Stimulated activated CD4-positive, alpha-beta T cell treated with anti-CD3 and anti-CD28 coated beads, Interleukin-2, amount 100 ng/mL, for 24 hours (primary cell): ENCODE measurements around the gene GABBR1.

ENCODE experiments used
- DNase-seq, 2 donors: peaks; one replicate each; pipeline ENCODE4 v3.0.0-alpha.2; 2020

GABBR1 gene

GRCh38 chr6:29524444-29525310, 108.3 kb downstream of the GABBR1 start:
- DNase-seq: no peak

- DNase-seq: no peak
These were observed 108.9 kb downstream of the GABBR1 start for GRCh38 chr6:29524044-29524443.

GRCh38 chr6:29522227-29522626, 110.8 kb downstream of the GABBR1 start:
- DNase-seq: peak in 1 of 2 donors; percentile 2

- DNase-seq: no peak
These were observed 111.8 kb downstream of the GABBR1 start for GRCh38 chr6:29521006-29521680.

- no peak for DNase-seq
These were observed 112.8 kb downstream of the GABBR1 start for GRCh38 chr6:29520232-29520631.

- no peak for DNase-seq
These were observed 113.5 kb downstream of the GABBR1 start for GRCh38 chr6:29519291-29520010.

- no peak for DNase-seq
These were observed 115.1 kb downstream of the GABBR1 start for GRCh38 chr6:29517728-29518440.

- DNase-seq: no peak
These were observed 115.7 kb downstream of the GABBR1 start for GRCh38 chr6:29517245-29517644.

- DNase-seq: peak; percentile 25 to 31
These were observed 116.9 kb downstream of the GABBR1 start for GRCh38 chr6:29516108-29516507.

- no peak for DNase-seq
These were observed 122.2 kb downstream of the GABBR1 start for GRCh38 chr6:29510746-29511300.

GRCh38 chr6:29510202-29510601, 122.8 kb downstream of the GABBR1 start:
- no peak for DNase-seq
